ENCODE measurements around the gene TEX13C. TPM values are rescaled to one million over a fixed set of nuclear protein-coding genes. Genes with fewer than 3 reads are reported as not detected.

The TEX13C gene
- total RNA-seq, 2 experiments from 2014 or later = not detected

GRCh38 chrX:125322431-125322830, 2.8 kb downstream of the TEX13C start:
- no peak for DNase-seq (ENCODE audit: low spot score)
- Histone ChIP-seq H3K9me2 (ENCODE audit: insufficient read depth, low read length) (no peaks in the 10 kb centered on the region), H3K27ac (ENCODE audit: low read depth, low read length, poor library complexity, severe bottlenecking) (no peak overlapping the region), H3K4me2 (ENCODE audit: low read length) (no peak overlapping the region), H3K79me2 (ENCODE audit: insufficient read depth, low read depth, low read length) (no peaks in the 10 kb centered on the region), H2AFZ (ENCODE audit: low read length) (no peak overlapping the region), H3K9me3 (ENCODE audit: low read length) (no peaks in the 10 kb centered on the region), H4K20me1 (ENCODE audit: insufficient read depth, low read length) (no peaks in the 10 kb centered on the region), H3K4me1 (ENCODE audit: insufficient read depth, low read length, poor library complexity, severe bottlenecking) (no peaks in the 10 kb centered on the region), H3K36me3 (ENCODE audit: insufficient read depth, low read length) (no peaks in the 10 kb centered on the region), H3K4me3 (ENCODE audit: low read depth, low read length, poor library complexity, severe bottlenecking) (no peak overlapping the region)
- no TSS peak for BruUV-seq (replicated peaks)
- no peak for TF ChIP-seq CTCF (conservative IDR thresholded peaks at IDR 0.05; ENCODE audit: low read length)
- no peak for TF ChIP-seq EZH2phosphoT487 (IDR thresholded peaks at IDR 0.05; ENCODE audit: borderline replicate concordance, low read depth, low read length)
- ChIA-PET CTCF (ENCODE audit: unreplicated experiment) (no interaction called here), POLR2A (no interaction called here)
- intact Hi-C loops (cut with micrococcal nuclease; ENCODE audit: unreplicated experiment) = no loop called here

- no peak for TF ChIP-seq CTCF (conservative IDR thresholded peaks at IDR 0.05; ENCODE audit: low read length)
- TF ChIP-seq EZH2phosphoT487 (IDR thresholded peaks at IDR 0.05; ENCODE audit: borderline replicate concordance, low read depth, low read length) = no peak
- Histone ChIP-seq H3K9me3 (ENCODE audit: low read length) (no peaks in the 10 kb centered on the region), H3K79me2 (ENCODE audit: insufficient read depth, low read depth, low read length) (no peaks in the 10 kb centered on the region), H3K4me2 (ENCODE audit: low read length) (no peak overlapping the region), H3K4me3 (ENCODE audit: low read depth, low read length, poor library complexity, severe bottlenecking) (no peak overlapping the region), H2AFZ (ENCODE audit: low read length) (no peak overlapping the region), H3K9me2 (ENCODE audit: insufficient read depth, low read length) (no peaks in the 10 kb centered on the region), H3K27ac (ENCODE audit: low read depth, low read length, poor library complexity, severe bottlenecking) (no peak overlapping the region), H3K36me3 (ENCODE audit: insufficient read depth, low read length) (no peaks in the 10 kb centered on the region), H3K4me1 (ENCODE audit: insufficient read depth, low read length, poor library complexity, severe bottlenecking) (no peaks in the 10 kb centered on the region), H4K20me1 (ENCODE audit: insufficient read depth, low read length) (no peaks in the 10 kb centered on the region)
- ChIA-PET POLR2A (no interaction called here), CTCF (ENCODE audit: unreplicated experiment) (no interaction called here)
- no TSS peak for BruUV-seq (replicated peaks)
- intact Hi-C loops (cut with micrococcal nuclease; ENCODE audit: unreplicated experiment) = no loop called here
- no peak for DNase-seq (ENCODE audit: low spot score)
Observed at GRCh38 chrX:125326599-125326998, 6.9 kb downstream of the TEX13C start.

GRCh38 chrX:125327891-125328290, 8.2 kb downstream of the TEX13C start:
- H3K4me2 ChIP-seq (ENCODE audit: low read length) = no peak overlapping the region
- H3K9me2 ChIP-seq (ENCODE audit: insufficient read depth, low read length) = no peaks in the 10 kb centered on the region
- no peak overlapping the region for H3K27ac ChIP-seq (ENCODE audit: low read depth, low read length, poor library complexity, severe bottlenecking)
- TF ChIP-seq EZH2phosphoT487 (IDR thresholded peaks at IDR 0.05; ENCODE audit: borderline replicate concordance, low read depth, low read length) (no peak), CTCF (conservative IDR thresholded peaks at IDR 0.05; ENCODE audit: low read length) (no peak)
- CTCF ChIA-PET (ENCODE audit: unreplicated experiment) = no interaction called here
- no peaks in the 10 kb centered on the region for H3K9me3 ChIP-seq (ENCODE audit: low read length)
- H3K79me2 ChIP-seq (ENCODE audit: insufficient read depth, low read depth, low read length) = no peaks in the 10 kb centered on the region
- POLR2A ChIA-PET = no interaction called here
- H4K20me1 ChIP-seq (ENCODE audit: insufficient read depth, low read length) = no peaks in the 10 kb centered on the region
- H3K36me3 ChIP-seq (ENCODE audit: insufficient read depth, low read length) = no peaks in the 10 kb centered on the region
- H2AFZ ChIP-seq (ENCODE audit: low read length) = no peak overlapping the region
- DNase-seq (ENCODE audit: low spot score) = no peak
- H3K4me3 ChIP-seq (ENCODE audit: low read depth, low read length, poor library complexity, severe bottlenecking) = no peak overlapping the region
- intact Hi-C loops (cut with micrococcal nuclease; ENCODE audit: unreplicated experiment) = no loop called here
- H3K4me1 ChIP-seq (ENCODE audit: insufficient read depth, low read length, poor library complexity, severe bottlenecking) = no peaks in the 10 kb centered on the region
- no TSS peak for BruUV-seq (replicated peaks)

All from OCI-LY7 (cell line).